GM19025 (cell line): ENCODE results near the gene IRF5.
"Not testable (repeated sequence)": the region's sequence is repeated elsewhere in the genome, so short reads cannot be mapped to it uniquely, and the experiment has no call there.

Experiments used
- ATAC-seq: cut with Tn5 transposase; IDR thresholded peaks from one replicate; pipeline ENCODE4 v1.9.1; 2021; ENCODE audit warnings: mild to moderate bottlenecking, low read depth, moderate library complexity; ENCODE audit not compliant: unreplicated experiment

IRF5 gene

GRCh38 chr7:128906001-128906765 is 31.5 kb upstream of the IRF5 start:
- no peak for ATAC-seq

- no peak for ATAC-seq
Observed at GRCh38 chr7:128906766-128907559, 30.8 kb upstream of the IRF5 start.

GRCh38 chr7:128908750-128909624 is 28.7 kb upstream of the IRF5 start:
- no peak for ATAC-seq

DNA sequence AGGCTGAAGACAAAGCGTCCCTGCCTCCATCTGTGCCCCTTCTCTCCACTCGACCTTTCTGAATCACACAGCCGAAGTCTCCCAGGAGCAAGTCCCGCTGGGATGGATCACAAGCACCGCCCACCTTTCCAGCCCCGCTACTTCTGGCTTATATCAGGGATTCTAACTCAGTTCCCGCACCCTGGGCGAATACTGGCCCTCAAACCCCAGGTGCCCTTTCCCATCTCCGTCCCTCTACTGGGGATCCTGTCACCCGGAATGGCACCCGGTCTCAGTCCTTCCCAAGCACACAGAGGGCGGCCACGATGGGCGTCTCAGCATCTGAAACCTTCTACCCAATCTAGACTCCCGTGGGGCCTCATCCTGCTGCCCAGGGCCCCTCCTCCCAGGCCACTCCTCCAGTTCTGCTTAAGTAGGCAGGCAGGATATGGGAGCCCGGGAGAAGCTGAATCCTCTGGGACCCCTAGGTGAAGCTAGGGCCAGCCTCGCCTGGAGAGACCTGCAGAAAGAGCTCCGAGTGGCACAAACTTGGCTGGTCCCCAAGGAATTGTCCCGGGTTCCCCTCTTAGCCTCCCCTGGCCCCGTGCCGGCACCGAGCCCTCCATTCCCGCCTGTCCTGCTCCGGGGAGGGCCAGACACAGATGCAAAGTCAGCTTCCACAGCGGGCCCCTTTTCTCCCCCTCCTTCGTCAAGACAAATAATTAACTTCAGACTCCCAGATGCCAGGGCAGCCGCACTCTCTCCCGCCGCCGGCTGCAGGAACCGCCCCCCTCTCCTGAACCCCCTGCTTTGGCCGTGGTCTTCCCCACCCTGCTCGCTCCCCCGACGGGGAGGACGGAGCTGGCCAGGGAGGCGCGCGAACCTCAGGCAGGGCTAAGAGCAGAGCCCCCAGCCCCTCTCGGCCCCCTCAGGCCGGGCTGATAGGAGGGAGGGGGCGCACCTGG is 27.8 kb upstream of the IRF5 start:
- no peak for ATAC-seq

GRCh38 chr7:128910569-128910945 is 27.2 kb upstream of the IRF5 start, which contains the start of gene KCP:
Gene KCP, minus strand, starts transcription at chr7:128910709. Its CDS starts 33 bp downstream, at chr7:128910676.
- no peak for ATAC-seq

- no peak for ATAC-seq
Observed at GRCh38 chr7:128911423-128912031, 26.2 kb upstream of the IRF5 start.

- no peak for ATAC-seq
Observed at GRCh38 chr7:128912281-128912680, 25.4 kb upstream of the IRF5 start.

GRCh38 chr7:128912709-128913495 is 24.8 kb upstream of the IRF5 start:
- not testable (repeated sequence) for ATAC-seq

DNA sequence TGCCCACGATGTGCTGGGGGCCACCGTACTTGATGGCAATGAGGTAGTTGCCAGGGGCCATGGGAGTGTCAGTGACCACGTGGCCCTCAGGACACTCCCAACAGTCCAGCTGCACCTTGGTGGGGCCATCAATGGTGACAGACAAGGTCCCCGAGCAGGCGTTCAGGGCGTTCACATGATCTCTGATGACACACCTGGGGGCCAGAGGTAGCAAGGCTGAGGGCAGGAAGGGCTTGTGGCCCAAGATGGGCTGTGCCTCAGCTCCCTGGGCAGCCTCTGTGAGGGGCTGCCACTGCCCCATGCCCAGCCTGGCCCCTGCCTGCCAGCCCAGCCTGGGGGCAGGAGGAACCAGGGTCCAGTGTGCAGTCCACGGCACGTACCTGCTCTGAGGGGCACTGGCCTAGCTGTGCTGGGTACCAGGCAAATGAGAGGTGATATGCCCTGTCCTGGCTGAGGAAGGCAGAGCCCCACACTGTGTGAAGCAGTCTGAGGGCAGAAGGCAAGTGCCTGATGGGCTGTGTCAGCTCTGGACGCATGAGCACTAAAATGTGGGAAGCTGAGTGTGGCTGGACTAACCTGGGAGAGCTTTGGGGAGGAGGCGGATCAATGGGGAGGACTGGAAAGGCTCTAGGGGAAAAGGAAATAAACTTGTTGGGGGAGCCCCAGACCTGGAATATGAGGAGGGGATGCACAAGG is 23.7 kb upstream of the IRF5 start:
- no peak for ATAC-seq

DNA sequence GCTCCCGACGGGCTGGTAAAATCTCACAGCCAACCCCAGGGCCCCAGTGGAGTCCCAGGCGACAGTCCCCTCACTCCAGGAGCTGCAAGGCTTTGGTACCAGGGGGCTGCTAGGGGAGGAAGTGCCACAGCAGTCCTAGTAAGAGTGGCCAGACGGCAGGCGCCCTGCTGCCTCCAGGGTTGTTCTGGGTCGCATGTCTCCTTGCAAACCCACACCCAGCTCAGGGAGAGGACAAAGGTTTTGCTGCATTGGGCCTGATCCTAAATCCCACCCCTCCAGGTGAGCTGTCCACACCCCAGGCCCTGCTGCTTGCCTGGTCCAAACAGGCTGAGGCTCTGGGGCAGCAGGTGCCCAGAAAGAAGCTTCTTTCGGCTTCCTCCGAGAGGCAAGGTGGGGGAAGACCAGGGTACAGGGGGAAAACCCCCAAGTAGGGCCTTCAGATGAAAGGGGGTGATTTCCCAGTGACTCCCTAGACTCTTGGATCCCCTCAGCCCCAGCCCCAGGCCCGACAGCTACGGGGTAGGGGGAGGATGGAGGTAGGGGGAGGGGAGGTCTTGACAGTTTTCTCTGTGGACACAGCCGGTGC is 23.1 kb upstream of the IRF5 start:
- peak; percentile 53 for ATAC-seq

GRCh38 chr7:128915271-128915819 is 22.4 kb upstream of the IRF5 start:
- no peak for ATAC-seq

GRCh38 chr7:128915841-128916642 is 21.7 kb upstream of the IRF5 start:
- no peak for ATAC-seq

- ATAC-seq, result no peak
Observed at GRCh38 chr7:128916643-128916915, 21.1 kb upstream of the IRF5 start.

DNA sequence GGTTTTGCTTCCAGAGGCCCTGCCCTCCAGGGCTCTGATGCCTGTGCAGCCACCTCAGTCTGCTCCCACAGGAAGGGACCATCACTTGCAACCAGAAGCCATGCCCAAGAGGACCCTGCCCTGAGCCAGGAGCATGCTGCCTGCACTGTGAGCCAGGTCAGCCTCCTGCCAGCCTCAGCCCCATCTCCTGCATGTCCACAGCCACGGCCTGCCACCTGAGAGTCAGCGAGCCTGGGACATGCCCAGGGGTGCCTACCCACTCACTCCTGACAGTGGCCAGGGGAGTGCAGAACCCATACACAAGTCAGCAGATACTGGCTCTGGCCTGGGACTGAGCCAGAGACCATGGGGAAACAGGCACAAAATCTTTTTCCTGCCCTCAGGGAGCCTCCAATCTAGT is 20.6 kb upstream of the IRF5 start:
- ATAC-seq, result no peak

DNA sequence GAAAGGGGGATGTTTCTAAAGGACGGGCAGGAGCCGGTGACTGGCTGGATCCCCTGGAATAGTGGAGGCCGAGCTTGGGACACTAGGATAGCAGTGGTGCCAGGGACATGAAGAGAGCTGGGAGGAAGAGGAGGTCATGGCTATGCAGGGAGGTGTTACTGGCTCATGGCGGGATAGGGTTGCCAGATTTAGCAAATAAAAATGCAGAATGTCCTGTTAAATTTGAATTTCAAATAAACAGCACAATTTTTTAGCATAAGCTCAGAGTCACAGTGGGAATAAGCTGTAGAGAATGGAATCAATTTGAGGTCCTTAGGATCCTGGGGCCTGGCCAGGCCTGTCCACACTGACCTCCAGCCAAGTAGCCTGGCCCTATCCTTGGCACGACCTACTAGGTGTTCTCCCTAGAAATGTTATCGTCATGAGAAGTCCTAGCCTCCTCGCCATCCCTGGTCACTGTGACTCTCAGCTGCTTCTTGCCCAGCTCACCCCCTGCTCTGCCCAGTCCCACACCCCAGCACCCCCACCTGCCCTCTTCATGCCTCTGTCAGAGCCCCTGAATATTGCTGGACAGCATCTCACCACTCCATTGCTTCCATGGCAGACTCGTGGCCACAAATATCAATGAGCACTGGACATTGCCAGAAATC is 19.6 kb upstream of the IRF5 start:
- no peak for ATAC-seq

DNA sequence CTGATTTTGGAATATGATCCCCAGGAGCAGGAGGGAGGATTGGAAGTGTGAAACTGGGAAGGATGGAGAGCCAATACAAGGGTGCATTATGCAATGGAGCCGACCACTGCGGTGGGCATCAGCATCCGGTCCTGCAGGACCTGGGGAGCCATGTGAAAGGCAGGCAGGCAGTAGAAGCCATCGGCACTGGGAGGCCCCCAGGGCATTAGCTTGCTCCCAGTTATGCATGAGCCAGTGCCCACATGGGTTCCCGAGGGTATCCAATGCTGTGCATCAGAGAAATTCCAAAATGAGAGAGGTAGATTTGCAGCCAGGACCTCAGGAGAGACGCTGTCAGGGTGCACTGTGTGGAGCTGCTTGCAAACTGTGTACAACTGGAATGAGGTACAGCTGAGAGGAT is 18.5 kb upstream of the IRF5 start:
- no peak for ATAC-seq
